ENCODE results near the gene ENTREP3. TPM values are rescaled to one million over a fixed set of nuclear protein-coding genes. Genes with fewer than 3 reads are reported as not detected.
"Not testable (repeated sequence)": the region's sequence is repeated elsewhere in the genome, so short reads cannot be mapped to it uniquely, and the experiment has no call there.

ENTREP3 gene
- total RNA-seq, 4 donors from 2014 or later = 8.7 to 13.4 (median 11.9) TPM

DNA sequence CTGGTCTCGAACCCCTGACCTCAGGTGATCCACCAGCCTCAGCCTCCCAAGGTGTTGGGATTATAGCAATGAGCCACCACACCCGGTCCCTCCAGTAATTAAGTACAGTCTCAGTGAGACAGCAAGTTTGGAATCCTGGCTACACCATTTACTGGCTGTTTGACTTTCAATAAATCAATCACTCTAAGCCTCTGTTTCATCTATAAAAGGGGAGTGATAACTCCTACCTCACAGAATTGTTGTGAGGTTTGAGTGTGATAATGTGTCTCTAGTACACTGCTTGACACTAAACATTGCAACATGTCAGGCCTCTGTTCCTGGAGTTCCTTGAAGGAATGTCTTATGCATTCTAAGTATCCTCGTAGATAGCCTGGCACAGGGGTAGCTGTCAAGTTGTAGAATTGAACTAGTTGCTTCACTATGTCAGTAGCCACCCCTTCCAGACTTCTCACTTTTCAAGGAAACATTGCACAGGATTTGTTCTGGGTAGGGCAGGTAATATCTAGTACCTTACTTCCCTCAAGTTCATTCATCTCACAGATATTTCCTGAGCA lies 12.4 kb downstream of the ENTREP3 start:
- TF ChIP-seq, protein P1, sequence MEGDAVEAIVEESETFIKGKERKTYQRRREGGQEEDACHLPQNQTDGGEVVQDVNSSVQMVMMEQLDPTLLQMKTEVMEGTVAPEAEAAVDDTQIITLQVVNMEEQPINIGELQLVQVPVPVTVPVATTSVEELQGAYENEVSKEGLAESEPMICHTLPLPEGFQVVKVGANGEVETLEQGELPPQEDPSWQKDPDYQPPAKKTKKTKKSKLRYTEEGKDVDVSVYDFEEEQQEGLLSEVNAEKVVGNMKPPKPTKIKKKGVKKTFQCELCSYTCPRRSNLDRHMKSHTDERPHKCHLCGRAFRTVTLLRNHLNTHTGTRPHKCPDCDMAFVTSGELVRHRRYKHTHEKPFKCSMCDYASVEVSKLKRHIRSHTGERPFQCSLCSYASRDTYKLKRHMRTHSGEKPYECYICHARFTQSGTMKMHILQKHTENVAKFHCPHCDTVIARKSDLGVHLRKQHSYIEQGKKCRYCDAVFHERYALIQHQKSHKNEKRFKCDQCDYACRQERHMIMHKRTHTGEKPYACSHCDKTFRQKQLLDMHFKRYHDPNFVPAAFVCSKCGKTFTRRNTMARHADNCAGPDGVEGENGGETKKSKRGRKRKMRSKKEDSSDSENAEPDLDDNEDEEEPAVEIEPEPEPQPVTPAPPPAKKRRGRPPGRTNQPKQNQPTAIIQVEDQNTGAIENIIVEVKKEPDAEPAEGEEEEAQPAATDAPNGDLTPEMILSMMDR (IDR thresholded peaks at IDR 0.05) = no peak
- no peak for ATAC-seq (ENCODE audit: low FRiP score)
- DNase-seq (ENCODE audit: low spot score) = no peak

DNA sequence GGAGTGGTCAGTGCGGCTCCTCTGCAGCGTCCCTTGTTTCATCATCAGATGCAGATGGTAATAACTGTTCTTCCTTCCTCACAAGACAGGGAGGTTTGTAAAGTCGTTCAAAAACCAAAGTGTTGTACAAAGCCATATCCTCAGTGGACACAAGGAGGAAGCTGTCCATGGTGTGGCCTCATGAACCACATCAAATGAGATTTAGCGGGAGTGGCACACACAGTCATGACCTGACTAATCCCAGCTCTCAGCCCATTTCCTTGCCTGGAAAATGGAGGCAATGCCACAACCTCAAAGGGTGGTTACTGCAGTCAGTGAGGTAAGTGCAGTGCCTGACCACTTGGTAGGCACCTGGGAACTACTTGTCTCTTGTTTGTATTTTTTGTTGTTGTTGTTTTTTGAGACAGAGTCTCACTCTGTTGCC lies 13.4 kb downstream of the ENTREP3 start:
- DNase-seq (ENCODE audit: low spot score) (no peak), ATAC-seq (ENCODE audit: low FRiP score) (no peak)
- TF ChIP-seq, protein P1 (IDR thresholded peaks at IDR 0.05) = no peak

DNA sequence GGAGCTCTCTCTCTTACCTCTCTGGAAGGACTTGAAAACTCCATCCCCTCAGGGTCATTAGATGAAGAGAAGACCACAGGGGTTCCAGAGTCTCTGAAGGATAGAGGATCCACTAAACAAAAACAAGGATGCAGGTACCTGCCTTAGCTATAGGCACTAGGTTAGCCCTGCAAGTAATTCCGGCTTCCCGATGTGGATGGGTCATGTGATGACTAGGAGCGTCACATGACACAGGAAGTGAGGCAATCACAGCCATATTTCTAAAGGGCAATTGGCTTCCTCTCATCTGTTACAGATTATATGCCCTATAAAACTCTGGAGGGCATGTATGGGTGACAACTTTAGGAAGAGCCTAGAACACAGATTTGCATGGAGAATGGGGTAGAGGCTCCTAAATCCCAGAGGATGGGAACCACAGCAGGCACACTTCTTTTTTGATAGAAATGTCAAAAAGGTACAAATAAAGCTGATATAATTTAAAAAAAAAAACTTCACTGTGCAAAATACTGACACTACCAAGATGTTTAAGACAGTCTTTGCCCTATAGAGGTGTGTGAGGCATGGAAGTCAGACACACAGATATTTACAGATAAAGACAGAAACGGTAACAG lies 14.1 kb downstream of the ENTREP3 start:
- ATAC-seq (ENCODE audit: low FRiP score) (no peak), DNase-seq (ENCODE audit: low spot score) (peak; percentile 75)
- TF ChIP-seq, protein P1 (IDR thresholded peaks at IDR 0.05) = no peak

- DNase-seq (ENCODE audit: low spot score) (no peak), ATAC-seq (ENCODE audit: low FRiP score) (no peak)
- TF ChIP-seq, protein P1 (IDR thresholded peaks at IDR 0.05) = no peak
Observed at GRCh38 chr1:155236451-155236850, 18.8 kb downstream of the ENTREP3 start.

- ATAC-seq (ENCODE audit: low FRiP score); DNase-seq (ENCODE audit: low spot score): not testable (repeated sequence)
Observed at GRCh38 chr1:155235375-155235774, 19.9 kb downstream of the ENTREP3 start.

- ATAC-seq (ENCODE audit: low FRiP score) = not testable (repeated sequence)
Observed at GRCh38 chr1:155233502-155233901, 21.8 kb downstream of the ENTREP3 start.

GRCh38 chr1:155232001-155232978 lies 23.0 kb downstream of the ENTREP3 start:
- not testable (repeated sequence) for ATAC-seq (ENCODE audit: low FRiP score)

More at GRCh38 chr1:155233502-155233901, 21.8 kb downstream of the ENTREP3 start:
- DNase-seq (ENCODE audit: low spot score) = not testable (repeated sequence)

DNA sequence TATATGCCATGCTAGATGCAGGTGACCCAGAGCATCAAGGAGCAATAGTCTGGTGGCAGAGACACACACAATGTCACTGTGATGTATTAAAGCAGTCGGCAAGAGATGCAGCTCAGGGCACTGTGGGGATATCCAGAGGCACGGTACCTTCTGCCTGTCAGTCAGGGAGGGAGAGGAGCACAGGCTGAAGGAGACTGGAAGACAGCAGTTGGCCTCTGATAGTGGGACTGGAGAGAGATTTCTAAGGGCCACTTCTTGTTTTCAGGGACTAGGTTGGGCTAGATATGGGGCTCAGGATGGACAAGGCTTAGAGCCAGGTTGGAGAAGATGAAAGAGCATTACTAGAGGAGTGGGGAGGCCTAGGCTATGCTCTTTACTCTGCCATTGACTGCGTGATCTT lies 24.0 kb downstream of the ENTREP3 start:
- DNase-seq (ENCODE audit: low spot score); ATAC-seq (ENCODE audit: low FRiP score): not testable (repeated sequence)

More at GRCh38 chr1:155232001-155232978, 23.0 kb downstream of the ENTREP3 start:
- DNase-seq (ENCODE audit: low spot score) = not testable (repeated sequence)

DNA sequence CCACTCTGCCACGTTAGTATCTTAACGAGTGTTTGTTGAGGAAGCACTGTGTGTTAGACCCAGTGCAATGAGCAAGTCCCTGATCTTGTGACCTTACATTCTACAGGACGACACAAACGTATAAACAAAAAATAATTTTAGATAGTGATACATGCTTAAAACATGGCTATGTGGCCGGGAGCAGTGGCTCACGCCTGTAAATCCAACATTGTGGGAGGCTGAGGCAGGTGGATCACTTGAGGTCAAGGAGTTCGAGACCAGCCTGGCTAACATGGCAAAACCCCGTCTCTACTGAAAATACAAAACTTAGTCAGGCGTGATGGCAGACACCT lies 27.2 kb downstream of the ENTREP3 start:
- TF ChIP-seq, protein P1 (IDR thresholded peaks at IDR 0.05) = no peak
- DNase-seq (ENCODE audit: low spot score) (no peak), ATAC-seq (ENCODE audit: low FRiP score) (no peak)

Data from omental fat pad (tissue), 4 donors.